Glutamatergic neuron (in vitro differentiated cells): ENCODE results near the gene MAF. TPM values are rescaled to one million over a fixed set of nuclear protein-coding genes. Genes with fewer than 3 reads are reported as not detected.

Experiments used
- DNase-seq: peaks from one replicate; pipeline ENCODE4 v3.0.0; 2022
- H3K27ac Mint-ChIP-seq: one replicate; pipeline ENCODE4 v1.8.0; 2020; ENCODE audit warnings: mild to moderate bottlenecking, mixed read lengths, inconsistent platforms; ENCODE audit not compliant: unreplicated experiment
- H3K27me3 Mint-ChIP-seq: one replicate; pipeline ENCODE4 v1.8.0; 2020; ENCODE audit warnings: mild to moderate bottlenecking, moderate library complexity, mixed read lengths, inconsistent platforms; ENCODE audit not compliant: unreplicated experiment
- H3K36me3 Mint-ChIP-seq: one replicate; pipeline ENCODE4 v1.8.0; 2020; ENCODE audit warnings: mild to moderate bottlenecking, mixed read lengths, inconsistent platforms; ENCODE audit not compliant: unreplicated experiment
- H3K4me1 Mint-ChIP-seq: one replicate; pipeline ENCODE4 v1.8.0; 2020; ENCODE audit warnings: mild to moderate bottlenecking, low read depth, mixed read lengths, inconsistent platforms; ENCODE audit not compliant: unreplicated experiment
- H3K4me3 Mint-ChIP-seq: one replicate; pipeline ENCODE4 v1.8.0; 2020; ENCODE audit warnings: mild to moderate bottlenecking, mixed read lengths, inconsistent platforms; ENCODE audit not compliant: unreplicated experiment
- H3K9me3 Mint-ChIP-seq: one replicate; pipeline ENCODE4 v1.8.0; 2020; ENCODE audit warnings: mild to moderate bottlenecking, moderate library complexity, mixed read lengths, inconsistent platforms; ENCODE audit not compliant: unreplicated experiment
- CTCF ChIP-seq: fragments of 200-600 bp; sonication (generic); IDR thresholded peaks from one replicate; pipeline ENCODE4 v1.5.0; 2021; ENCODE audit not compliant: partially characterized antibody, unreplicated experiment
- total RNA-seq: library from RNA; stranded (reverse); fragmentation: NEBNext Ultra II Directional; extraction: Animal tissue kit (Norgen Biotek cat#: 25700); gene quantifications from one replicate; pipeline ENCODE4 v1.2.1, GENCODE V29; 2021; ENCODE audit not compliant: unreplicated experiment

The MAF gene
- total RNA-seq, 1 donor from 2014 or later = 5.0 TPM

DNA sequence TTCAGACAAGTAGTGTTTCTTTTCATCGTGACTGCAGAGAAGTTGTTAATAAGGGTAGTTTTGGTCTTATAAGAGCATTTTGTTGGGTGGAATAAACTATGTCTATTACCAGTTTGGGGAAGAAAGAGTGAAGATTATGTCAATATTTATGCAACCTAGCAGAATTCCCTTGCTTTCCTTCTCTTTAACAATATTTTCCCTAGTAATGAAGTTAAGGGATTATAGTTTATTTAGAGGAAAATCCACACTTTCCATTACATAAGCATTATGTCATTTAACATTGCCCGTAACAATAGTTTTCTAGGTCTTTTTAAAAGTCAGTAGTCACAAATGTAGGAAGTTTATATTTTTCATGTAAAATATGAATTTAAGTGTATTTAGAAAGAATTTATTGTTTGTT lies 2.5 kb upstream of the MAF start:
- H3K36me3 Mint-ChIP-seq = no peaks in the 10 kb centered on the region
- H3K27me3 Mint-ChIP-seq = peaks cover 9% of the 10 kb centered on the region
- no peak for DNase-seq
- TF ChIP-seq CTCF = no peak
- H3K4me1 Mint-ChIP-seq = no peaks in the 10 kb centered on the region
- no peak overlapping the region for H3K27ac Mint-ChIP-seq
- peaks cover 12% of the 10 kb centered on the region for H3K9me3 Mint-ChIP-seq
- H3K4me3 Mint-ChIP-seq = no peak overlapping the region

GRCh38 chr16:79602628-79603014 lies 2.1 kb upstream of the MAF start:
- H3K36me3 Mint-ChIP-seq = no peaks in the 10 kb centered on the region
- no peak for TF ChIP-seq CTCF
- no peak for DNase-seq
- peaks cover 10% of the 10 kb centered on the region for H3K27me3 Mint-ChIP-seq
- no peaks in the 10 kb centered on the region for H3K4me1 Mint-ChIP-seq
- H3K27ac Mint-ChIP-seq = no peak overlapping the region
- H3K9me3 Mint-ChIP-seq = peaks cover 14% of the 10 kb centered on the region
- H3K4me3 Mint-ChIP-seq = no peak overlapping the region

GRCh38 chr16:79601931-79602627 lies 1.5 kb upstream of the MAF start:
- Mint-ChIP-seq H3K36me3 (no peaks in the 10 kb centered on the region), H3K9me3 (peaks cover 14% of the 10 kb centered on the region), H3K27me3 (peaks cover 10% of the 10 kb centered on the region), H3K4me1 (no peaks in the 10 kb centered on the region), H3K4me3 (peak overlapping the region; percentile 97), H3K27ac (no peak overlapping the region)
- DNase-seq = peak; percentile 85
- TF ChIP-seq CTCF = peak; percentile 94

- H3K4me1 Mint-ChIP-seq = peaks cover 2% of the 10 kb centered on the region
Measured at GRCh38 chr16:79601092-79601930, 774 bp upstream of the MAF start.

More at GRCh38 chr16:79601092-79601930, 774 bp upstream of the MAF start:
- peak; percentile 52 for DNase-seq
- peaks cover 14% of the 10 kb centered on the region for H3K9me3 Mint-ChIP-seq
- no peaks in the 10 kb centered on the region for H3K36me3 Mint-ChIP-seq
- peaks cover 10% of the 10 kb centered on the region for H3K27me3 Mint-ChIP-seq
- no peak for TF ChIP-seq CTCF
- peak overlapping the region; percentile 97 for H3K4me3 Mint-ChIP-seq
- peak overlapping the region; percentile 86 for H3K27ac Mint-ChIP-seq
